K562 (cell line): ENCODE data around the gene ERVV-1. TPM values are rescaled to one million over a fixed set of nuclear protein-coding genes. Genes with fewer than 3 reads are reported as not detected.
A peak's percentile ranks its signal among the peaks of the same experiment; 100 is the strongest.

Experiments used
- ARNT ChIP-seq, 2 experiments: fragments of 450-650 bp; IDR thresholded peaks; 2 replicates each; pipeline ENCODE4 v1.6.1; 2016; ENCODE audit warnings: mild to moderate bottlenecking in 1 of 2
- BCL6 ChIP-seq: fragments of 250-450 bp; sonication (Bioruptor Pico); IDR thresholded peaks from 2 replicates; pipeline ENCODE4 v1.4.0; 2020
- CREB1 ChIP-seq, 2 experiments: sonication (generic) in 1 of 2; formaldehyde crosslinking in 1 of 2; IDR thresholded peaks; 2 replicates each; pipeline versions ENCODE4 v1.6.1 to v1.8.0; 2012 to 2022; ENCODE audit warnings: inconsistent platforms in 1 of 2, mild to moderate bottlenecking in 1 of 2, missing genetic modification reagents in 1 of 2, moderate library complexity in 1 of 2
- CSDE1 ChIP-seq, 2 experiments: fragments of 450-650 bp; IDR thresholded peaks; 2 replicates each; pipeline ENCODE4 v1.6.1; 2016; ENCODE audit warnings: mild to moderate bottlenecking in 1 of 2
- ERF ChIP-seq: fragments of 450-650 bp; formaldehyde crosslinking; IDR thresholded peaks from 2 replicates; pipeline ENCODE4 v1.4.0; 2020; ENCODE audit warnings: mild to moderate bottlenecking, mixed read lengths
- FOXM1 ChIP-seq, 2 experiments: fragments of 450-650 bp in 1 of 2; sonication (generic) in 1 of 2; formaldehyde crosslinking in 1 of 2; IDR thresholded peaks; 2 replicates each; pipeline versions ENCODE4 v1.6.1 to v1.9.0; 2017 to 2022; ENCODE audit warnings: low read depth in 2 of 2, mild to moderate bottlenecking in 2 of 2, missing genetic modification reagents in 1 of 2, moderate library complexity in 1 of 2
- GATAD2B ChIP-seq: fragments of 450-650 bp; IDR thresholded peaks from 2 replicates; pipeline ENCODE4 v1.6.1; 2017; ENCODE audit warnings: mild to moderate bottlenecking, borderline replicate concordance
- IRF9 ChIP-seq: fragments of 450-650 bp; IDR thresholded peaks from 2 replicates; pipeline ENCODE4 v1.6.1; 2016; ENCODE audit warnings: missing biosample characterization, missing genetic modification characterization
- L3MBTL2 ChIP-seq: fragments of 450-650 bp; IDR thresholded peaks from 2 replicates; pipeline ENCODE4 v1.6.1; 2016; ENCODE audit warnings: mild to moderate bottlenecking, moderate library complexity
- MXI1 ChIP-seq: IDR thresholded peaks from 2 replicates; pipeline ENCODE4 v1.6.1; 2011; ENCODE audit warnings: low read depth, mild to moderate bottlenecking, improper control_type of control experiment, low read length
- SMAD1 ChIP-seq: fragments of 150-350 bp; IDR thresholded peaks from 2 replicates; pipeline ENCODE4 v1.6.1; 2014; ENCODE audit warnings: low read length, low read depth; ENCODE audit not compliant: partially characterized antibody
- SMARCA4 ChIP-seq: fragments of 450-650 bp; IDR thresholded peaks from 2 replicates; pipeline ENCODE4 v1.6.1; 2016
- SRSF9 ChIP-seq: fragments of 200-400 bp; formaldehyde crosslinking; IDR thresholded peaks from 2 replicates; pipeline ENCODE4 v1.6.1; 2017; ENCODE audit warnings: low read depth, low read length, borderline replicate concordance
- TCFL5 ChIP-seq: fragments of 250-450 bp; sonication (Bioruptor Pico); conservative IDR thresholded peaks from 2 replicates; pipeline ENCODE4 v1.6.1; 2021; ENCODE audit warnings: mild to moderate bottlenecking, moderate library complexity, matching md5 sums
- U2AF2 ChIP-seq: fragments of 200-400 bp; formaldehyde crosslinking; optimal IDR thresholded peaks from 2 replicates; pipeline ENCODE3; 2017; ENCODE audit warnings: low read depth, mild to moderate bottlenecking, low read length
- ZBED1 ChIP-seq: IDR thresholded peaks from 2 replicates; pipeline ENCODE4 v1.6.1; 2014
- ZNF586 ChIP-seq: fragments of 450-650 bp; formaldehyde crosslinking; conservative IDR thresholded peaks from 2 replicates; pipeline ENCODE4 v1.4.0; 2020; ENCODE audit warnings: mild to moderate bottlenecking, moderate library complexity
- ZNF830 ChIP-seq: fragments of 250-450 bp; sonication (Bioruptor Pico); IDR thresholded peaks from 2 replicates; pipeline ENCODE4 v1.5.0; 2021; ENCODE audit warnings: mild to moderate bottlenecking
- ZSCAN29 ChIP-seq: fragments of 450-650 bp; IDR thresholded peaks from 2 replicates; pipeline ENCODE4 v1.6.1; 2017
- polyA plus RNA-seq, 8 experiments: library from polyadenylated mRNA; depleted of rRNA in 4 of 8; stranded (reverse) in 5 of 8; unstranded in 3 of 8; fragments of >200 nt; fragmentation: Nextera tagmentation in 2 of 8; fragmentation: Illumina TruSeq in 1 of 8; extraction: Ambion mirVana in 2 of 8; extraction: Trizol in 1 of 8; gene quantifications; 2 replicates each; pipeline versions ENCODE4 v1.2.1 to v1.2.3, GENCODE V29; 2011 to 2014; ENCODE audit warnings: inconsistent platforms in 1 of 8, missing spikeins in 1 of 8
- total RNA-seq, 7 experiments: library from RNA; depleted of rRNA in 6 of 7; stranded (reverse); fragments of >200 nt in 6 of 7; fragmentation: Illumina TruSeq in 2 of 7; extraction: Trizol in 2 of 7; gene quantifications; 2 replicates each; pipeline versions ENCODE4 v1.2.1 to v1.2.3, GENCODE V29; 2011 to 2021; ENCODE audit warnings: low replicate concordance in 1 of 7
- TF ChIP-seq, protein P1 (sequence below): fragments of 450-650 bp; IDR thresholded peaks from 2 replicates; pipeline ENCODE4 v1.6.1; 2016; ENCODE audit warnings: borderline replicate concordance
- TF ChIP-seq, protein P2 (sequence below): fragments of 250-450 bp; sonication (Bioruptor Pico); IDR thresholded peaks from 2 replicates; pipeline ENCODE4 v1.4.0; 2020
- TF ChIP-seq, protein P3 (sequence below): fragments of 450-650 bp; IDR thresholded peaks from one replicate; pipeline ENCODE4 v1.6.1; 2018; ENCODE audit warnings: mild to moderate bottlenecking, moderate library complexity; ENCODE audit not compliant: partially characterized antibody
- TF ChIP-seq, protein P4 (sequence below): sonication (generic); formaldehyde crosslinking; IDR thresholded peaks from 2 replicates; pipeline ENCODE4 v1.8.0; 2023; ENCODE audit warnings: mild to moderate bottlenecking, missing genetic modification reagents

Gene ERVV-1
- total and polyA plus RNA-seq, 9 of the 15 experiments (the other 6 are each of a cell fraction or from before 2014, with no cell fraction given) = 0.08 TPM; not detected in 8

GRCh38 chr19:52993342-52994178 is 20.2 kb upstream of the ERVV-1 start (continued):
- no peak for TF ChIP-seq SRSF9
- TF ChIP-seq ZBED1 = no peak
- TF ChIP-seq CREB1 (IDR thresholded peaks at IDR 0.05) = no peak
- TF ChIP-seq CREB1 (CRISPR knock-in tag; IDR thresholded peaks at IDR 0.05) = no peak
- TF ChIP-seq SMARCA4 = no peak
- TF ChIP-seq BCL6 = no peak
- TF ChIP-seq SMAD1 = no peak
- no peak for TF ChIP-seq MXI1
- TF ChIP-seq, protein P1, sequence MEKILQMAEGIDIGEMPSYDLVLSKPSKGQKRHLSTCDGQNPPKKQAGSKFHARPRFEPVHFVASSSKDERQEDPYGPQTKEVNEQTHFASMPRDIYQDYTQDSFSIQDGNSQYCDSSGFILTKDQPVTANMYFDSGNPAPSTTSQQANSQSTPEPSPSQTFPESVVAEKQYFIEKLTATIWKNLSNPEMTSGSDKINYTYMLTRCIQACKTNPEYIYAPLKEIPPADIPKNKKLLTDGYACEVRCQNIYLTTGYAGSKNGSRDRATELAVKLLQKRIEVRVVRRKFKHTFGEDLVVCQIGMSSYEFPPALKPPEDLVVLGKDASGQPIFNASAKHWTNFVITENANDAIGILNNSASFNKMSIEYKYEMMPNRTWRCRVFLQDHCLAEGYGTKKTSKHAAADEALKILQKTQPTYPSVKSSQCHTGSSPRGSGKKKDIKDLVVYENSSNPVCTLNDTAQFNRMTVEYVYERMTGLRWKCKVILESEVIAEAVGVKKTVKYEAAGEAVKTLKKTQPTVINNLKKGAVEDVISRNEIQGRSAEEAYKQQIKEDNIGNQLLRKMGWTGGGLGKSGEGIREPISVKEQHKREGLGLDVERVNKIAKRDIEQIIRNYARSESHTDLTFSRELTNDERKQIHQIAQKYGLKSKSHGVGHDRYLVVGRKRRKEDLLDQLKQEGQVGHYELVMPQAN = no peak
- no peak for TF ChIP-seq U2AF2
- no peak for TF ChIP-seq ZNF830
- TF ChIP-seq GATAD2B = no peak
- peak; percentile 27; the same call in 1 of the 2 replicates for TF ChIP-seq L3MBTL2
- no peak for TF ChIP-seq ZNF586 (CRISPR knock-in tag)
- no peak for TF ChIP-seq FOXM1 (IDR thresholded peaks at IDR 0.05; ENCODE audit: low read depth)
- no peak for TF ChIP-seq FOXM1 (CRISPR knock-in tag; IDR thresholded peaks at IDR 0.05; ENCODE audit: low read depth)
- no peak for TF ChIP-seq CSDE1 (IDR thresholded peaks at IDR 0.05)
- TF ChIP-seq, protein P2, sequence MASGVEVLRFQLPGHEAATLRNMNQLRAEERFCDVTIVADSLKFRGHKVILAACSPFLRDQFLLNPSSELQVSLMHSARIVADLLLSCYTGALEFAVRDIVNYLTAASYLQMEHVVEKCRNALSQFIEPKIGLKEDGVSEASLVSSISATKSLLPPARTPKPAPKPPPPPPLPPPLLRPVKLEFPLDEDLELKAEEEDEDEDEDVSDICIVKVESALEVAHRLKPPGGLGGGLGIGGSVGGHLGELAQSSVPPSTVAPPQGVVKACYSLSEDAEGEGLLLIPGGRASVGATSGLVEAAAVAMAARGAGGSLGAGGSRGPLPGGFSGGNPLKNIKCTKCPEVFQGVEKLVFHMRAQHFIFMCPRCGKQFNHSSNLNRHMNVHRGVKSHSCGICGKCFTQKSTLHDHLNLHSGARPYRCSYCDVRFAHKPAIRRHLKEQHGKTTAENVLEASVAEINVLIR (CRISPR knock-in tag) = no peak
- no peak for TF ChIP-seq IRF9
- TF ChIP-seq, protein P3, sequence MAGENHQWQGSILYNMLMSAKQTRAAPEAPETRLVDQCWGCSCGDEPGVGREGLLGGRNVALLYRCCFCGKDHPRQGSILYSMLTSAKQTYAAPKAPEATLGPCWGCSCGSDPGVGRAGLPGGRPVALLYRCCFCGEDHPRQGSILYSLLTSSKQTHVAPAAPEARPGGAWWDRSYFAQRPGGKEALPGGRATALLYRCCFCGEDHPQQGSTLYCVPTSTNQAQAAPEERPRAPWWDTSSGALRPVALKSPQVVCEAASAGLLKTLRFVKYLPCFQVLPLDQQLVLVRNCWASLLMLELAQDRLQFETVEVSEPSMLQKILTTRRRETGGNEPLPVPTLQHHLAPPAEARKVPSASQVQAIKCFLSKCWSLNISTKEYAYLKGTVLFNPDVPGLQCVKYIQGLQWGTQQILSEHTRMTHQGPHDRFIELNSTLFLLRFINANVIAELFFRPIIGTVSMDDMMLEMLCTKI = no peak
- TF ChIP-seq, protein P4, sequence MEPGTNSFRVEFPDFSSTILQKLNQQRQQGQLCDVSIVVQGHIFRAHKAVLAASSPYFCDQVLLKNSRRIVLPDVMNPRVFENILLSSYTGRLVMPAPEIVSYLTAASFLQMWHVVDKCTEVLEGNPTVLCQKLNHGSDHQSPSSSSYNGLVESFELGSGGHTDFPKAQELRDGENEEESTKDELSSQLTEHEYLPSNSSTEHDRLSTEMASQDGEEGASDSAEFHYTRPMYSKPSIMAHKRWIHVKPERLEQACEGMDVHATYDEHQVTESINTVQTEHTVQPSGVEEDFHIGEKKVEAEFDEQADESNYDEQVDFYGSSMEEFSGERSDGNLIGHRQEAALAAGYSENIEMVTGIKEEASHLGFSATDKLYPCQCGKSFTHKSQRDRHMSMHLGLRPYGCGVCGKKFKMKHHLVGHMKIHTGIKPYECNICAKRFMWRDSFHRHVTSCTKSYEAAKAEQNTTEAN (CRISPR knock-in tag) = no peak
- TF ChIP-seq TCFL5 (CRISPR knock-in tag) = no peak
- no peak for TF ChIP-seq ARNT (IDR thresholded peaks at IDR 0.05)
- TF ChIP-seq ZSCAN29 = no peak
- no peak for TF ChIP-seq ERF
